ENCODE data around the gene TAS2R20.

Gene TAS2R20

DNA sequence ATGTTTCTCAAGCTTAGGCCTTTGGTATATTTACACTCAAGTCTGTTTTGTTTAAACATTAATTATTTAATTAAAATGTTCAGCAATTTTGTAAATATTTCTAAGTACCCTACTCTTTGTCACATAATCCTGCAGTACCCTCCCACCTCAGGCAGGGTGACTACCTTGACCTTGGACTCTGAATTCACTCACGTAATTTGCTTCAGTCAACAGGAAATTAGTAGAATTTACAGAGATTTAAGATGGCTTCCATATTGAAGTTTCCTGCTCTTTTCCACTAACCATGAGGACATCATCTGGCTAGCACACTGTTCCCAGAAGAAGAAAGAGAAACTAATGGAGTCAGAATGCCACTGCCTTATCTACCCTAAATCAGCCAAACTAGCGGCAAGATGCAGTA lies 25.3 kb upstream of the TAS2R20 start:
- no peaks in the 10 kb centered on the region for H3K27me3 ChIP-seq (replicated peaks in 2 of 5; ENCODE audit: control insufficient read depth in 4 of 5, insufficient read depth in 5 of 5, low read length in 4 of 5)
- ChIA-PET CTCF (no interaction called here), POLR2A (no interaction called here)
- no peak overlapping the region for H3K4me3 ChIP-seq (ENCODE audit: control insufficient read depth in 1 of 7, extremely low read depth in 1 of 7, insufficient read depth in 4 of 7, low read depth in 2 of 7, low read length in 6 of 7)
- no peak for DNase-seq
- no CpG with 5 or more reads among the region's 2 CpGs for WGBS (ENCODE audit: insufficient coverage)
- H3K4me1 ChIP-seq (ENCODE audit: control extremely low read depth in 1 of 4, control insufficient read depth in 4 of 4, insufficient read depth in 4 of 4, low read length in 3 of 4), result no peaks in the 10 kb centered on the region
- peaks cover 0 to 12% (median 0%) of the 10 kb centered on the region in 5 experiments for H3K9me3 ChIP-seq (ENCODE audit: control extremely low read depth in 1 of 5, control insufficient read depth in 4 of 5, insufficient read depth in 2 of 5, low read depth in 1 of 5, low read length in 4 of 5)
- peaks cover 7 to 26% (median 12%) of the 10 kb centered on the region in 4 experiments for H3K36me3 ChIP-seq (ENCODE audit: control insufficient read depth in 4 of 4, insufficient read depth in 4 of 4, low read length in 3 of 4)
- H3K27ac ChIP-seq (ENCODE audit: insufficient read depth in 1 of 2, low read depth in 1 of 2, low read length in 2 of 2, poor library complexity in 1 of 2, severe bottlenecking in 2 of 2), result no peak overlapping the region

DNA sequence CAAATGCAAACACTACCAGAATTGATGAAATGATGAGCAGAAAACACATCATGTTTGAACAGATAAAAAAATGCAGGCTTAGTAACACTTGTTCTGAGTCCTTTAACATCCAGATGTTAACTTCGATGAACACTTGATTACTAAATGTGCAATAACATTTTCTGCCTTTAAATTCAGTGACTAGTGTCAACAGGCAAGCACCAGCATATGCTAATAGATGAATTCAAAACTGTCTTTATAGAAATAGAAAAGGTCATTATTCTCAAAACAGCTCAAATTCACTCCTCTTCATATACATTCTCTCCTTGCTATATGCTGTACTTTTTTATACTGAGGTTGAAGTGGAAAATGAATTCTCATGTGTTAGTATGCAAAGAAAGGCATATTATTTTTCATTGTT lies 24.4 kb upstream of the TAS2R20 start, which contains the start of gene TAS2R19:
Gene TAS2R19 (minus strand): TSS at position 101 of the 400 bp plus-strand sequence. CDS start 49 bp downstream, at position 52.
- WGBS (ENCODE audit: insufficient coverage), result 100% methylated on average over 1 of the region's 1 CpG
- POLR2A ChIA-PET, result no interaction called here
- CTCF ChIA-PET, result no interaction called here
- Histone ChIP-seq H3K27ac (ENCODE audit: insufficient read depth in 1 of 2, low read depth in 1 of 2, low read length in 2 of 2, poor library complexity in 1 of 2, severe bottlenecking in 2 of 2) (no peak within 1 kb of the TSS), H3K4me3 (ENCODE audit: control insufficient read depth in 1 of 7, extremely low read depth in 1 of 7, insufficient read depth in 4 of 7, low read depth in 2 of 7, low read length in 6 of 7) (no peak within 1 kb of the TSS), H3K36me3 (ENCODE audit: control insufficient read depth in 4 of 4, insufficient read depth in 4 of 4, low read length in 3 of 4) (peaks cover 5 to 19% (median 10%) of the 10 kb centered on the region in 4 experiments), H3K4me1 (ENCODE audit: control extremely low read depth in 1 of 4, control insufficient read depth in 4 of 4, insufficient read depth in 4 of 4, low read length in 3 of 4) (no peaks in the 10 kb centered on the region), H3K27me3 (replicated peaks in 2 of 5; ENCODE audit: control insufficient read depth in 4 of 5, insufficient read depth in 5 of 5, low read length in 4 of 5) (no peaks in the 10 kb centered on the region), H3K9me3 (ENCODE audit: control extremely low read depth in 1 of 5, control insufficient read depth in 4 of 5, insufficient read depth in 2 of 5, low read depth in 1 of 5, low read length in 4 of 5) (peaks cover 0 to 12% (median 0%) of the 10 kb centered on the region in 5 experiments)
- DNase-seq, result no peak

DNA sequence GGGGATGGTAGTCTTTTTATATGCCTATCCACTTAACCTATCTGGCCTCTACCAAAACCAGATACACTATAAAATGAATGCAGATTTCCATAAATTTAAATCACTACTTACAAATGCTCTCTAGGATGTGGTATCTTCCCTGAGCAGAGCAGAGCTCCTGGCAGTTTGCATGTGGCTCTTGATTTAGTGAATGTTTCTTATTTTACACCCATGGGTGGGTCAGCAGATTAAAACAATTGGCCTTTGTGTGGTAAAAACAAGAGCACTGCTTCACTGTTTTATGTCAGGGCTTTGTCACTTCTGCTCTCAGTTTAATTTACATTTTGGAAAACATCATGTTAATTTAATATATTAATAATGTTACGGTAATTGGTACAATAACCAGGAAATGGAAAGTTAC lies 18.8 kb upstream of the TAS2R20 start:
- WGBS (ENCODE audit: insufficient coverage), result no CpG with 5 or more reads among the region's 1 CpG

DNA sequence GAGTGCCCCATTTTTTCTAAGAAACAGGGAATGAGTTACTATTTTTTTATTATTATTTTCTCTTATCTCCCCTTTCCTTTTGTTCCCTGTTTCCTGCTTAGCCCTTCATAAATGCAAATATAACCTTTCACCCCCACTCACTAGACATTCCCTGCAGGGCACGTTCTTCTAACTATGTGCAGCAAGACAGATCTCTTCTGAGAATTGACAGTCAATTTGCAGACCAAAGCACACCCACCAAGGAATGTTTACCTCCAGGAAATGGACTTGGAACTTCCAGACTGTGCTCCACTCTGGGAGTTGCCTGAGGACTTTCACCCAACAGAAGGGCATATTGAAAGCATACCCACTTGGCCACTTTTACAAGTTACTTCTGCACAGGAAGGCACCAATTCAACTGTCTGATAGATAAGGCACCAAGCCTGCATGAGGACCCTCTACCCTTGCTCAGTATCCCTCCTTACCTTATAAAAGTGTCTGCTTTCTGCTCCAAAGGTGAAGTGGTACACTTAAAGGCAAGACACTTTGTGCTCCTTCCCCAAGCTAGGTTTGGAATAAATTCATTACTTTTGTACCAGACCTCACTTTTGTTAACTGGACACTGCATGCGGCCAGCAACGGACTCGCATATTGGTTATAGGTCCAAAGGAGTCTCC lies 17.8 kb upstream of the TAS2R20 start:
- Histone ChIP-seq H3K27ac (ENCODE audit: insufficient read depth in 1 of 2, low read depth in 1 of 2, low read length in 2 of 2, poor library complexity in 1 of 2, severe bottlenecking in 2 of 2) (no peak overlapping the region), H3K4me1 (ENCODE audit: control extremely low read depth in 1 of 4, control insufficient read depth in 4 of 4, insufficient read depth in 4 of 4, low read length in 3 of 4) (peaks cover 0 to 4% (median under 1%) of the 10 kb centered on the region in 4 experiments), H3K9me3 (ENCODE audit: control extremely low read depth in 1 of 5, control insufficient read depth in 4 of 5, insufficient read depth in 2 of 5, low read depth in 1 of 5, low read length in 4 of 5) (no peaks in the 10 kb centered on the region), H3K27me3 (replicated peaks in 2 of 5; ENCODE audit: control insufficient read depth in 4 of 5, insufficient read depth in 5 of 5, low read length in 4 of 5) (no peaks in the 10 kb centered on the region), H3K4me3 (ENCODE audit: control insufficient read depth in 1 of 7, extremely low read depth in 1 of 7, insufficient read depth in 4 of 7, low read depth in 2 of 7, low read length in 6 of 7) (no peak overlapping the region), H3K36me3 (ENCODE audit: control insufficient read depth in 4 of 4, insufficient read depth in 4 of 4, low read length in 3 of 4) (peaks cover 0 to 14% (median 3%) of the 10 kb centered on the region in 4 experiments)
- POLR2A ChIA-PET, result no interaction called here
- no peak for DNase-seq
- CTCF ChIA-PET, result no interaction called here
- WGBS (ENCODE audit: insufficient coverage), result 100% methylated on average over 3 of the region's 4 CpGs

More for the DNA sequence above, 18.8 kb upstream of the TAS2R20 start:
- no peak overlapping the region for H3K27ac ChIP-seq (ENCODE audit: insufficient read depth in 1 of 2, low read depth in 1 of 2, low read length in 2 of 2, poor library complexity in 1 of 2, severe bottlenecking in 2 of 2)
- no peaks in the 10 kb centered on the region for H3K27me3 ChIP-seq (replicated peaks in 2 of 5; ENCODE audit: control insufficient read depth in 4 of 5, insufficient read depth in 5 of 5, low read length in 4 of 5)
- ChIA-PET POLR2A (no interaction called here), CTCF (no interaction called here)
- H3K36me3 ChIP-seq (ENCODE audit: control insufficient read depth in 4 of 4, insufficient read depth in 4 of 4, low read length in 3 of 4), result peaks cover 0 to 17% (median 4%) of the 10 kb centered on the region in 4 experiments
- H3K4me3 ChIP-seq (ENCODE audit: control insufficient read depth in 1 of 7, extremely low read depth in 1 of 7, insufficient read depth in 4 of 7, low read depth in 2 of 7, low read length in 6 of 7), result no peak overlapping the region
- H3K4me1 ChIP-seq (ENCODE audit: control extremely low read depth in 1 of 4, control insufficient read depth in 4 of 4, insufficient read depth in 4 of 4, low read length in 3 of 4), result peaks cover 0 to 4% (median under 1%) of the 10 kb centered on the region in 4 experiments
- DNase-seq, result no peak
- H3K9me3 ChIP-seq (ENCODE audit: control extremely low read depth in 1 of 5, control insufficient read depth in 4 of 5, insufficient read depth in 2 of 5, low read depth in 1 of 5, low read length in 4 of 5), result no peaks in the 10 kb centered on the region

DNA sequence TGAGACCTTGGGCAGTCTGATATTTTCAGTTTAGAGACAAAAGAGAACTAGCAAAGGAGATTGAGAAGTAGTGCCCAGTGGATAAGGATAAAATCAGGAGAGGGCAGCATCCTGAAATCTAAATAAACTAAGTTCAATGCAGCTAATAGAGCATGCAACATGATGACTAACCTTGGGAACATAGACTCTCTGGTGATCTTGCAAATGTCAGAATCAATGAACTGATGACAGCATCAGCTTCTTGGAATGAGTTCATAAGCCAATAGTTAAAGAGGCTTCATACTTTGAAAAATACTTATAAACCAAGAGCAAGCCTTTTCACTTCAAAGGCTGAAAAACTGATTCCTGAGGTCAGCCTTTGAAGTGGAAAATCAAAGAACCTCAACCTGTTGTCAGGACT lies 16.1 kb upstream of the TAS2R20 start:
- POLR2A ChIA-PET, result no interaction called here
- Histone ChIP-seq H3K4me3 (ENCODE audit: control insufficient read depth in 1 of 7, extremely low read depth in 1 of 7, insufficient read depth in 4 of 7, low read depth in 2 of 7, low read length in 6 of 7) (no peak overlapping the region), H3K4me1 (ENCODE audit: control extremely low read depth in 1 of 4, control insufficient read depth in 4 of 4, insufficient read depth in 4 of 4, low read length in 3 of 4) (peaks cover 0 to 4% (median under 1%) of the 10 kb centered on the region in 4 experiments), H3K27me3 (replicated peaks in 2 of 5; ENCODE audit: control insufficient read depth in 4 of 5, insufficient read depth in 5 of 5, low read length in 4 of 5) (no peaks in the 10 kb centered on the region), H3K36me3 (ENCODE audit: control insufficient read depth in 4 of 4, insufficient read depth in 4 of 4, low read length in 3 of 4) (peaks cover 0 to 14% (median 3%) of the 10 kb centered on the region in 4 experiments), H3K27ac (ENCODE audit: insufficient read depth in 1 of 2, low read depth in 1 of 2, low read length in 2 of 2, poor library complexity in 1 of 2, severe bottlenecking in 2 of 2) (no peak overlapping the region), H3K9me3 (ENCODE audit: control extremely low read depth in 1 of 5, control insufficient read depth in 4 of 5, insufficient read depth in 2 of 5, low read depth in 1 of 5, low read length in 4 of 5) (no peaks in the 10 kb centered on the region)
- CTCF ChIA-PET, result no interaction called here
- DNase-seq, result no peak

DNA sequence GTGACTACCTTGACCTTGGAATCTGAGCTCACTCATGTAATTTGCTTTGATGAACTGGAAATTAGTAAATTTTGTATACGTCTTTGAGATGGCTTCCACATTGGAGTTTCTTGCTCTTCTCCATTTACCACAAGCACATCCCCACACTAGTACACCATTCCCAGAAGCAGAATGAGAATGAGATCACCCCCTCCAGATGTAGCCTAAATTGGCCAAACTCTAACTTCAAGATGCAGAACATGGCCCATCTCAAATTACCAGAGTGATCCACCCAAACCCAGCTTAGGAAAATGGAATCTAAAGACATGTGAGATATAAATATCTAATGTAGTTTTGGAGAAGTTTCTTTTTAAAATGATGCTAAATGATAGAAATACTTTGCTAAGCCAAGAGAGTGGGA lies 9.5 kb upstream of the TAS2R20 start:
- no CpG with 5 or more reads among the region's 1 CpG for WGBS (ENCODE audit: insufficient coverage)
- no peaks in the 10 kb centered on the region for H3K27me3 ChIP-seq (replicated peaks in 2 of 5; ENCODE audit: control insufficient read depth in 4 of 5, insufficient read depth in 5 of 5, low read length in 4 of 5)
- H3K4me1 ChIP-seq (ENCODE audit: control extremely low read depth in 1 of 4, control insufficient read depth in 4 of 4, insufficient read depth in 4 of 4, low read length in 3 of 4), result no peaks in the 10 kb centered on the region
- no peak overlapping the region for H3K27ac ChIP-seq (ENCODE audit: insufficient read depth in 1 of 2, low read depth in 1 of 2, low read length in 2 of 2, poor library complexity in 1 of 2, severe bottlenecking in 2 of 2)
- peaks cover 0 to 3% (median 0%) of the 10 kb centered on the region in 5 experiments for H3K9me3 ChIP-seq (ENCODE audit: control extremely low read depth in 1 of 5, control insufficient read depth in 4 of 5, insufficient read depth in 2 of 5, low read depth in 1 of 5, low read length in 4 of 5)
- no peak overlapping the region for H3K4me3 ChIP-seq (ENCODE audit: control insufficient read depth in 1 of 7, extremely low read depth in 1 of 7, insufficient read depth in 4 of 7, low read depth in 2 of 7, low read length in 6 of 7)
- ChIA-PET CTCF (interaction anchor here (1.3 kb wide), 1 partner anchor 31 kb away, joined by 5 read pairs; no protein-coding TSS in a partner anchor), POLR2A (interaction anchor here (0.6 kb wide), 1 partner anchor 12 kb away, joined by 3 read pairs; no protein-coding TSS in a partner anchor)
- peaks cover 0 to 5% (median 2%) of the 10 kb centered on the region in 4 experiments for H3K36me3 ChIP-seq (ENCODE audit: control insufficient read depth in 4 of 4, insufficient read depth in 4 of 4, low read length in 3 of 4)
- no peak for DNase-seq

DNA sequence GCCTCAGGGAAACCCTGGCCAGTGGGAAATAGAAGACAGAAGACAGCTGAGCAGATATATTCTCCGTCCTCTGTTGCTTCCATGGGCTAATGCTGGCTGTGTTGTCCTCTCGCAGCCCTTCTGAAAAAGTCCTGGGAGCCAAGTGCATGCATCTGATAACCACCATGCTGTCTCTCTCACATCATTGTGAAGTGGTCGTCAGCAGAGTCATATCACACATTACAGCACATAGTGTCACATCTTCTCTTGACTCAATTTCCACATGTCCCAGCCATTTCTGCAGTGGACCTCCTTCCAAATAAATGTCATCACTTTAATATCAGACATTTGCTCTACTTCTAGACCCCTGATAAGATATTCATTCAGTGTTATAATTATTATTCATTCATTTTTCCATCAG lies 3.8 kb downstream of the TAS2R20 start:
- Histone ChIP-seq H3K4me1 (ENCODE audit: control extremely low read depth in 1 of 4, control insufficient read depth in 4 of 4, insufficient read depth in 4 of 4, low read length in 3 of 4) (no peaks in the 10 kb centered on the region), H3K27ac (ENCODE audit: insufficient read depth in 1 of 2, low read depth in 1 of 2, low read length in 2 of 2, poor library complexity in 1 of 2, severe bottlenecking in 2 of 2) (no peak overlapping the region), H3K27me3 (replicated peaks in 2 of 5; ENCODE audit: control insufficient read depth in 4 of 5, insufficient read depth in 5 of 5, low read length in 4 of 5) (no peaks in the 10 kb centered on the region), H3K9me3 (ENCODE audit: control extremely low read depth in 1 of 5, control insufficient read depth in 4 of 5, insufficient read depth in 2 of 5, low read depth in 1 of 5, low read length in 4 of 5) (peaks cover 0 to 5% (median 3%) of the 10 kb centered on the region in 5 experiments), H3K36me3 (ENCODE audit: control insufficient read depth in 4 of 4, insufficient read depth in 4 of 4, low read length in 3 of 4) (peaks cover 2 to 5% (median 5%) of the 10 kb centered on the region in 4 experiments), H3K4me3 (ENCODE audit: control insufficient read depth in 1 of 7, extremely low read depth in 1 of 7, insufficient read depth in 4 of 7, low read depth in 2 of 7, low read length in 6 of 7) (no peak overlapping the region)
- 97% methylated on average over 3 of the region's 3 CpGs for WGBS (ENCODE audit: insufficient coverage)
- ChIA-PET CTCF (no interaction called here), POLR2A (no interaction called here)
- DNase-seq, result no peak
